Mesothelial cell of epicardium (in vitro differentiated cells): Measurements from ENCODE around the gene LCN1. TPM values are rescaled to one million over a fixed set of nuclear protein-coding genes. Genes with fewer than 3 reads are reported as not detected.

ENCODE experiments used
- total RNA-seq: library from RNA; stranded (reverse); gene quantifications from 3 replicates; pipeline ENCODE4 v1.2.1, GENCODE V29; 2021

Gene LCN1
- total RNA-seq, 1 donor from 2014 or later: not detected

Other genes starting within 250 kb of the LCN1 start
- gene PPP1R26, start 41.7 kb upstream of the LCN1 start, total RNA-seq: 25.9 to 27.9 TPM (median 26.9 TPM) in 3 replicates
- 38.4 to 46.0 TPM (median 42.1 TPM) in 3 replicates for gene MRPS2, start 20.8 kb upstream of the LCN1 start, total RNA-seq
- not detected in 3 replicates for gene OBP2A, start 24.7 kb downstream of the LCN1 start, total RNA-seq
- not detected in 3 replicates for gene PAEP, start 40.3 kb downstream of the LCN1 start, total RNA-seq
- gene GLT6D1, start 118.1 kb downstream of the LCN1 start, total RNA-seq: not detected in 3 replicates
- gene LCN9, start 141.9 kb downstream of the LCN1 start, total RNA-seq: 0.97 to 1.7 TPM (median 1.4 TPM) in 3 replicates
- gene SOHLH1, start 178.0 kb downstream of the LCN1 start, total RNA-seq: not detected in 3 replicates
- 0.09 TPM in 2 of 3 replicates, not detected in the other for gene KCNT1, start 180.7 kb downstream of the LCN1 start, total RNA-seq